OCI-LY3 (cell line): ENCODE measurements around the gene SNRNP25.

Experiments used
- H2AFZ ChIP-seq: fragments of 200-600, 300-600 bp; shearing (Covaris generic); 2 replicates; pipeline ENCODE4 v1.6.0; 2014; ENCODE audit warnings: antibody characterized with exemption, low read depth, low read length
- H3K27ac ChIP-seq: fragments of 200-600, 300-600 bp; sonication (generic); 2 replicates; pipeline ENCODE4 v1.5.1; 2014; ENCODE audit warnings: mild to moderate bottlenecking, low read length, moderate library complexity, mixed read lengths
- H3K27me3 ChIP-seq: fragments of 200-600, 300-600 bp; sonication (generic); 2 replicates; pipeline ENCODE4 v1.6.1; 2014; ENCODE audit warnings: low read depth, low read length, mixed read lengths
- H3K36me3 ChIP-seq: fragments of 200-600, 300-600 bp; sonication (generic); replicated peaks from 2 replicates; pipeline ENCODE3; 2014; ENCODE audit warnings: low read depth, low read length, mixed read lengths
- H3K4me1 ChIP-seq: fragments of 300-600, 200-600 bp; sonication (generic); 2 replicates; pipeline ENCODE4 v1.6.1; 2014; ENCODE audit warnings: low read length, mixed read lengths
- H3K4me2 ChIP-seq: fragments of 200-600, 300-600 bp; sonication (generic); 2 replicates; pipeline ENCODE4 v1.6.1; 2014; ENCODE audit warnings: low read length, mixed read lengths
- H3K4me3 ChIP-seq: fragments of 300-600, 200-600 bp; sonication (generic); 2 replicates; pipeline ENCODE4 v1.5.1; 2014; ENCODE audit warnings: antibody characterized with exemption, mild to moderate bottlenecking, low read length, moderate library complexity
- H3K79me2 ChIP-seq: fragments of 300-600, 200-600 bp; shearing (Covaris generic); 2 replicates; pipeline ENCODE4 v1.6.1; 2014; ENCODE audit warnings: mild to moderate bottlenecking, low read length, mixed read lengths
- H3K9ac ChIP-seq: fragments of 300-600, 200-600 bp; shearing (Covaris generic); 2 replicates; pipeline ENCODE4 v1.6.0; 2014; ENCODE audit warnings: mild to moderate bottlenecking, low read length, moderate library complexity
- H3K9me3 ChIP-seq: fragments of 200-600, 300-600 bp; shearing (Covaris generic); 2 replicates; pipeline ENCODE4 v1.6.1; 2014; ENCODE audit warnings: low read length, mixed read lengths; ENCODE audit not compliant: insufficient read depth
- H4K20me1 ChIP-seq: fragments of 200-600, 300-600 bp; sonication (generic); 2 replicates; pipeline ENCODE4 v1.6.1; 2016; ENCODE audit warnings: low read length, mixed read lengths; ENCODE audit not compliant: insufficient read depth
- CTCF ChIP-seq: fragments of 200-600, 300-600 bp; sonication (generic); IDR thresholded peaks from 2 replicates; pipeline ENCODE4 v1.5.1; 2014; ENCODE audit warnings: antibody characterized with exemption, low read length, low read depth
- EZH2phosphoT487 ChIP-seq: fragments of 200-600 bp; shearing (Covaris generic); IDR thresholded peaks from 2 replicates; pipeline ENCODE4 v1.6.1; 2018; ENCODE audit warnings: antibody characterized with exemption, mixed run types, low read depth

Gene SNRNP25

GRCh38 chr16:86483-86952, 32.9 kb downstream of the SNRNP25 start:
- no peaks in the 10 kb centered on the region for H3K27me3 ChIP-seq
- H4K20me1 ChIP-seq = no peaks in the 10 kb centered on the region; the same call in none of the 2 replicates
- H3K9ac ChIP-seq = no peak overlapping the region
- no peak overlapping the region for H2AFZ ChIP-seq
- H3K9me3 ChIP-seq = no peaks in the 10 kb centered on the region
- H3K27ac ChIP-seq = no peak overlapping the region
- peaks cover 24% of the 10 kb centered on the region for H3K4me1 ChIP-seq
- peaks cover 70% of the 10 kb centered on the region for H3K36me3 ChIP-seq
- peaks cover 4% of the 10 kb centered on the region; the same call in 1 of the 2 replicates for H3K79me2 ChIP-seq
- no peak overlapping the region for H3K4me3 ChIP-seq
- H3K4me2 ChIP-seq = no peak overlapping the region
- TF ChIP-seq EZH2phosphoT487 = no peak
- TF ChIP-seq CTCF = no peak

- H3K79me2 ChIP-seq = peaks cover 4% of the 10 kb centered on the region; the same call in 1 of the 2 replicates
- H3K36me3 ChIP-seq = peaks cover 62% of the 10 kb centered on the region
- no peaks in the 10 kb centered on the region; the same call in none of the 2 replicates for H4K20me1 ChIP-seq
- TF ChIP-seq EZH2phosphoT487 (no peak), CTCF (no peak)
- H2AFZ ChIP-seq = no peak overlapping the region
- no peak overlapping the region for H3K4me2 ChIP-seq
- H3K4me3 ChIP-seq = no peak overlapping the region
- no peak overlapping the region for H3K9ac ChIP-seq
- H3K27ac ChIP-seq = no peak overlapping the region
- no peaks in the 10 kb centered on the region for H3K27me3 ChIP-seq
- H3K9me3 ChIP-seq = no peaks in the 10 kb centered on the region
- peaks cover 23% of the 10 kb centered on the region for H3K4me1 ChIP-seq
These were observed 35.0 kb downstream of the SNRNP25 start for GRCh38 chr16:88613-89012.

- Histone ChIP-seq H3K9me3 (no peaks in the 10 kb centered on the region), H3K4me1 (peaks cover 13% of the 10 kb centered on the region), H2AFZ (no peak overlapping the region), H3K4me3 (no peak overlapping the region), H3K9ac (no peak overlapping the region), H3K27me3 (no peaks in the 10 kb centered on the region), H3K79me2 (no peaks in the 10 kb centered on the region), H3K27ac (no peak overlapping the region), H4K20me1 (no peaks in the 10 kb centered on the region; the same call in none of the 2 replicates), H3K36me3 (peaks cover 54% of the 10 kb centered on the region), H3K4me2 (no peak overlapping the region)
- TF ChIP-seq EZH2phosphoT487 (no peak), CTCF (no peak)
These were observed 36.0 kb downstream of the SNRNP25 start for GRCh38 chr16:89391-90302.

- H3K36me3 ChIP-seq = peaks cover 47% of the 10 kb centered on the region
- no peak for TF ChIP-seq CTCF
- TF ChIP-seq EZH2phosphoT487 = no peak
- H4K20me1 ChIP-seq = no peaks in the 10 kb centered on the region; the same call in none of the 2 replicates
- no peaks in the 10 kb centered on the region for H3K79me2 ChIP-seq
- H3K4me2 ChIP-seq = no peak overlapping the region
- no peaks in the 10 kb centered on the region for H3K9me3 ChIP-seq
- H3K4me1 ChIP-seq = no peaks in the 10 kb centered on the region
- H2AFZ ChIP-seq = no peak overlapping the region
- H3K4me3 ChIP-seq = no peak overlapping the region
- no peaks in the 10 kb centered on the region for H3K27me3 ChIP-seq
- no peak overlapping the region for H3K9ac ChIP-seq
- H3K27ac ChIP-seq = no peak overlapping the region
These were observed 37.9 kb downstream of the SNRNP25 start for GRCh38 chr16:91484-91883.
